Measurements from ENCODE around the gene ZNF48. TPM values are rescaled to one million over a fixed set of nuclear protein-coding genes. Genes with fewer than 3 reads are reported as not detected.

ZNF48 gene
- total and polyA plus RNA-seq, 9 donors = 2.7 to 9.8 (median 6.6) TPM

GRCh38 chr16:30355144-30355953 lies 39.9 kb upstream of the ZNF48 start, which contains the start of gene CD2BP2:
Gene CD2BP2, minus strand, starts transcription at chr16:30355308. Its CDS starts 627 bp downstream, at chr16:30354681.
- intact Hi-C loops (cut with DNase I) = no loop called here
- peak; percentile 96 to 99 (median 97) for DNase-seq
- peaks cover 23% of the 10 kb centered on the region for H3K4me1 ChIP-seq (ENCODE audit: insufficient read depth)
- H3K9me3 ChIP-seq = no peaks in the 10 kb centered on the region
- H3K27me3 ChIP-seq = no peaks in the 10 kb centered on the region
- TF ChIP-seq POLR2A (IDR thresholded peaks at IDR 0.05) (peak; percentile 45), CTCF (IDR thresholded peaks at IDR 0.05) (peak in 1 of 3 donors; percentile 13), EP300 (IDR thresholded peaks at IDR 0.05) (peak; percentile 92)
- WGBS, 3 donors = 0% methylated on average over 44 to 45 of the region's 45 CpGs
- H3K4me3 ChIP-seq = peak within 1 kb of the TSS; percentile 94
- H3K27ac ChIP-seq = peak within 1 kb of the TSS; percentile 64 to 82
- H3K36me3 ChIP-seq = no peaks in the 10 kb centered on the region

- intact Hi-C loops (cut with DNase I) = no loop called here
- Histone ChIP-seq H3K4me1 (ENCODE audit: insufficient read depth) (peaks cover 23% of the 10 kb centered on the region), H3K4me3 (peak overlapping the region; percentile 94), H3K27me3 (no peaks in the 10 kb centered on the region), H3K36me3 (no peaks in the 10 kb centered on the region), H3K9me3 (no peaks in the 10 kb centered on the region), H3K27ac (peak overlapping the region; percentile 64 to 82)
- TF ChIP-seq EP300 (IDR thresholded peaks at IDR 0.05) (no peak), POLR2A (IDR thresholded peaks at IDR 0.05) (no peak), CTCF (IDR thresholded peaks at IDR 0.05) (no peak)
- WGBS, 3 donors = 37 to 50% (median 47%) methylated on average over 7 of the region's 7 CpGs
- no peak for DNase-seq
These were observed 39.3 kb upstream of the ZNF48 start for GRCh38 chr16:30355954-30356308.

- peak overlapping the region; percentile 64 to 82 for H3K27ac ChIP-seq
- no peaks in the 10 kb centered on the region for H3K9me3 ChIP-seq
- intact Hi-C loops (cut with DNase I) = no loop called here
These were observed 38.7 kb upstream of the ZNF48 start for GRCh38 chr16:30356401-30357084.

More at GRCh38 chr16:30356401-30357084, 38.7 kb upstream of the ZNF48 start:
- Histone ChIP-seq H3K4me3 (no peak overlapping the region), H3K4me1 (ENCODE audit: insufficient read depth) (peaks cover 23% of the 10 kb centered on the region), H3K36me3 (no peaks in the 10 kb centered on the region), H3K27me3 (no peaks in the 10 kb centered on the region)
- DNase-seq = peak in 2 of 5 donors; percentile 56 to 57
- WGBS, 3 donors = 62 to 76% (median 65%) methylated on average over 11 to 12 of the region's 12 CpGs
- TF ChIP-seq CTCF (IDR thresholded peaks at IDR 0.05) = no peak
- no peak for TF ChIP-seq EP300 (IDR thresholded peaks at IDR 0.05)
- no peak for TF ChIP-seq POLR2A (IDR thresholded peaks at IDR 0.05)

Measured in ovary (tissue), 9 donors.